Stimulated activated CD4-positive, alpha-beta T cell treated with anti-CD3 and anti-CD28 coated beads, Interleukin-12 subunit alpha, Interleukin-12 subunit beta, amount 100 ng/mL, for 24 hours (primary cell): ENCODE results near the gene SNAI3.

Experiments
- DNase-seq, 2 experiments: peaks; one replicate each; pipeline ENCODE4 v3.0.0-alpha.2; 2020; ENCODE audit warnings: low read depth in 2 of 2

Gene SNAI3

DNA sequence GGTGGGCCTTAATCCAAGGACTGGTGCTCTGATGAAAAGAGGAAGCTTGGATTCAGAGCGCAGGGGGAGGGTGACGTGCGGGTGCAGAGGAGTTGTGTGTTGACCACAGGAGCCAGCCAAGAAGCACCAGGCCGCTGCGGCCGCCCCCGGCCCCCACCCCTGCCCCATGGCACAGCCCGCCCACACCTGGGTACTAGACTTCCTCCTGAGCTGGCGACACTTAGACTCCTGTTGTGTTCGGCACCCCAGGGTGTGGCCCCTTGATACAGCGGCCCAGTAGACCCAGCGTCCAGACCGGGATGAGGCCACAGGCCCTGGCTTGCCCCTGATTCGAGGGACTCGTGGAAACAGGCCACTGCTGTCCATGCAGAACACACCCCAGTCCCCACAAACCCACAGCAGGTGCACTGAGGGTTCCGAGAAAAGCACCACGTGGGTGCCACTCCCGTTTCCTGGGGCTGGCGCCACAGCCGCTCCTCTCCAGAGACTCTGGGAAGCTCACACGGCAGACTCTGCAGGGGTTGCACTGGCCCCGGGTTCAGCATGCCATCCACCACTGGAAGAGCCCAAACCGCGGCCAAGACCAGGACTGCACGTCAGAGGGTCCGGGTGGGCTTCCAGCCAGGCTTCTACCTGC, 5.7 kb upstream of the SNAI3 start:
- DNase-seq = no peak

DNA sequence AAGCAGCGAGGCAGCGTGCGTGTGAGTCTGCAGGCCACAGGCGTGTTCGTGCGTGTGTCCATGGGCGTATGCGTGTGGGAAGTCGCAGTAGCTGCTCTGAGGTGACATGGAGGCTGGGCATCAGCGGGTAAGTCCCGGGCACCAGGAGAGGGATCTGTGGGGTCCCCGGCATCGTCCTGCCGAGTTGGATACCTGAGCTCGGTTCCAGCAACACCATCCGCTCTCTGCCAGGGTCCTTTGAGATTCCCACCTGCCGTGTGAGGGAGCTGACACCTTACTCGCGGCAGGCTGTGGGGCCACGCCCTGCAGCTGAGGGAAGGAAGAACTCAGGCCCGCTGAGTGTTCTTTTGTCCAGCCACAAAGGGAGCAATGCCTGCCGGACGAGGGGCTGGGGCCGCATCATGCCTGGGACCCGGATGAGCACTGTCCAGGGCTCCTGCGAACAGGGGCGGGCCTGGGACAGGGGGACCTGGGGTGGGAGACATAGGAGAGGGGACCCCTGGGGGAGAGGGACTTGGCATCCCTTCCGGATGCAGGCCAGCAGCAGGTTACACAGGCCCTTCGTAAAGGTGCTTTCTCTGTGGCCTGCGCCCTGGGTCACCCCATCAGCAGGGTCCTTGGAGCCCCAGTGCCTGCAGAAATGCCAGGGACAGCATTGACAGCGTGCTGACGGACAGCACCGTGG, 5.0 kb upstream of the SNAI3 start:
- no peak for DNase-seq

- DNase-seq = no peak
These were observed 4.2 kb upstream of the SNAI3 start for GRCh38 chr16:88690341-88691128.

GRCh38 chr16:88688013-88688778, 1.9 kb upstream of the SNAI3 start:
- no peak for DNase-seq

GRCh38 chr16:88687676-88688012, 1.3 kb upstream of the SNAI3 start:
- DNase-seq = no peak

- DNase-seq = no peak
These were observed 908 bp upstream of the SNAI3 start for GRCh38 chr16:88687254-88687576.

- DNase-seq = no peak
These were observed 257 bp downstream of the SNAI3 start for GRCh38 chr16:88686062-88686438.

- peak in 1 of 2 experiments; percentile 54 for DNase-seq
These were observed 898 bp downstream of the SNAI3 start for GRCh38 chr16:88685156-88686061.

DNA sequence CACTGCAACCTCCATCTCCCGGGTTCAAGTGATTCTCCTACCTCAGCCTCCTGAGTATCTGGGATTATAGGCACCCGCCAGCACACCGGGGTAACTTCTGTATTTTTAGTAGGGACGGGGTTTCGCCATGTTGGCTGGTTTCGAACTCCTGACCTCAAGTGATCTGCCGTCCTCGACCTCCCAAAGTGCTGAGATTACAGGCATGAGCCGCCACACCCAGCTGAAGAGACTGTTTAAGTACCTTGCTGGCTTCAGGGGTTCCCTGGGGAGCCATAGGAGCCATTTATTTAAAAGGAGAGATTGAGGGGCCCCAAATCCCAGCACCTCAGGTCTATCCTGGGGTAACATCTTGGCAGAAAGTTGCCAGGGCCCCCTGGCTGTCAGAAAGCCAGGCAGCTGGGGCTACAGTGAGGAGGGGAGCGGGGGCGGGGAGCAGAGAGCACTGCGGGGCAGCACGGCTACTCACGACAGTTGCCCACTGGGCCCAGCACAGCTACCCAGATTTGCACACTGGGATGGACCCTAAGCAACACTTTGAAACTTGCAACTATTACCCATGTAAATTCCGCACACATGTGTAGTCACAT, 1.6 kb downstream of the SNAI3 start:
- DNase-seq = no peak

GRCh38 chr16:88681709-88682451, 4.4 kb downstream of the SNAI3 start:
- DNase-seq = peak in 1 of 2 experiments; percentile 59

DNA sequence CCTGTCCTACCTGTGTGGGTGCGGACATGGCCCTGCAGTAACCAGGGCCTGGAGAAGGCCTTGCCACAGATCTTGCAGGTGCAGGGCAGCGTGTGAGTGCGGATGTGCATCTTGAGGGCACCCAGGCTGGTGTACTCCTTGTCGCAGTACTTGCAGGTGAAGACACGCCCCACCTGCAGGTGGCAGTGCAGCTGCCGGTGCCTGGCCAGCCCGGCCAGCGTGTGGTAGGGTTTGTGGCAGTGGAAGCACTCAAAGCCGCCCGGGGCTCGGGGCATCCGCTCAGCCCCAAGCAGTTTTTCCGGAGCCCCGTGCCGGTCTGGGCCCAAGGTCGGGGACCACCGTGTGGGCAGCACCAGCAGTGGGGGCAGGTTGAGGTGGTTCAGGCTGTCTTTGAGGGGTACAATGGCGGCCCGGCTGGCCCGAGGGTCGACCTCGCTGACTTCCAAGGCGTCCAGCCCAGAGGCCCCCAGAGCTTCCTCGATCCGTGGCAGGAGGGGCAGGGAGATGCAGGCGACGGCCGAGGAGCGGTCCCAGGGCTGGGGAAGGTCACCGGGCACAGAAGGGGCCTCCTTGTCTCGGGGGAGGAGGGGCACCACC, 5.1 kb downstream of the SNAI3 start:
- no peak for DNase-seq

- no peak for DNase-seq
These were observed 5.7 kb downstream of the SNAI3 start for GRCh38 chr16:88680554-88681083.

GRCh38 chr16:88678224-88678979, 7.9 kb downstream of the SNAI3 start:
- DNase-seq = no peak

DNA sequence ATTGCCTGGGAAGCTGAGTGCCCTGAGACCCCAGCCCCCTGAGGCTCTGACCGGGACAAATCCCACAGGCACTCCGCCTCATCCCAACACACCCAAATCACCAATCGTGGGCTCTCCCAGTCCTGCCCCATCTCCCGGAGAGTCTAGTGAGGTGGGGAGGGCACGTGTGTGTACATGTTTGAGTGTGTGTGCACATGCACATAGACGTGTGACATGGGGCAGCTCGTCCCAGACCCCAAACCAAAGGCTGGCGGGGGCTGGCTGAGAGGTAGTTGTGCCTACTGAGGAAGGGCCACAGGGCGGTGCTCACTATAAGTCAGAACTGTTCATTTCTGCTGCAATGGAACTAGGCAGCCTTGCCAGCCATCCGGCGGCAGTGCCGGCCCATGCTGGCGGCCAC, 8.6 kb downstream of the SNAI3 start:
- no peak for DNase-seq

DNA sequence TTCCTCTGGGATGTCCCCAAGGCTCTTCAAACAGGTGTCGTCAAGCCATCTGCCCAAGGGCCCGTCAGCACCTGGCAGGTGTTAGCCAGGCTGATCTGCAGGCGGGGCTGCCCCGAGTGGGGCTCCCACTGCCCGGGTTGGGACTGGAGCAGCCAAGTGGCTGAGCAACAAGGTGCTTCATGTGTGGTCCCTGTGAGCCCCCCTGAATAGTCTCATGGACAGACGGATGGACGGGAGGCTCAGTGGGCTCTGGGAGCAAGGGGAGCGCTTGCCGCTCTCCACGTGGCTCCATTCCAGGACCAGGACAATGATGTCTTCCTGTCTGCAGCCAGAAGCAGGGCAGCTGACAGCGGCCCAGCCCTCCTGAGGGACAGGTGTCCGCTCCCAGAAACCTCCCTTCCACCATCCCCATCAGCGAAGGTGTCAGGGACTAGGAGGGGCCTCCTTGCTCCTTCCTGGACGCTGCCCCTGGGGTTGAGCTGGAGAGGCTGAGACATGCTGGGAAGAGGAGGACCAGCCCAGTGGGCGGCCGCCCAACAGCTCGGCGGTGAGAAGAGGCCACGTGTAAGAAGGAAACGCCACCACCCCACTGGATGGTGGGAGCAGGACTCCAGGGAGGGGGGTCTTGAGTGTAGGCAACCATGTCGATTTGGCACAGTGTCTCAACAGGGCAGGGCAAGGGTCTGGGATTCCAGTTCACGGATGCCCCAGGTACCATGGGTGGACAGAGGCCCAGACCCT, 9.6 kb downstream of the SNAI3 start:
- no peak for DNase-seq

DNA sequence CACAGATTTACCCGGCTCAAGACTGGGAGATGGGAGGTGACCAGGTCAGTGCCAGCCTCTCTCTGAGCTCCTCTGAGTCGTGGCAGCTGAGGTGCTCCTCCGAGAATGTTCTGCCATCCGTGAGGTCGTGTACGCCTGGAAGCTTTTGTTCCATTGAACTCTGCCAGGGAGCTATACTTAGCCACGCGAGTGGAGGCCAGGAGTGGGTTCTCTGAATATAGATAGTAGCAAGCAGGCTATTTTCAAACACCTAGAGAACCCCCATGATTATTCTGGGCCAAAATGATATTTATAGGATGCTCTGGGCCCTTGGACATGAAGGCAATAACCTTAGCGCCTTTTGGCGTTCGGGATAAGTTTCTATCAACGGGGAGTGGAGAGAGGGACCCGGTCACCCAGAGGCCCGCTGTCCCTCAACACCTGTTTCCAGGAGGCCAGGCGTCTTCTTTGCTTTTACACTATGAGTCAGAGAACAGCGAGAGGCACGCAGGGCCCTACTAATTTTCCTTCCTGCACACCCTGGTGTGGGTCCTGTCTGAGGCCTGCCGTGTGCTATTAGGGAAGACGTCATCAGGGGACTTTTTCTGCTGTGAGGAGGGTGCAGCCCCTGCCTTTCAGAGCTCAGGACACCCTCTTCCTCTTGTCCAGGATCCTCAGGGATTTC, 12.5 kb downstream of the SNAI3 start:
- DNase-seq = no peak

DNA sequence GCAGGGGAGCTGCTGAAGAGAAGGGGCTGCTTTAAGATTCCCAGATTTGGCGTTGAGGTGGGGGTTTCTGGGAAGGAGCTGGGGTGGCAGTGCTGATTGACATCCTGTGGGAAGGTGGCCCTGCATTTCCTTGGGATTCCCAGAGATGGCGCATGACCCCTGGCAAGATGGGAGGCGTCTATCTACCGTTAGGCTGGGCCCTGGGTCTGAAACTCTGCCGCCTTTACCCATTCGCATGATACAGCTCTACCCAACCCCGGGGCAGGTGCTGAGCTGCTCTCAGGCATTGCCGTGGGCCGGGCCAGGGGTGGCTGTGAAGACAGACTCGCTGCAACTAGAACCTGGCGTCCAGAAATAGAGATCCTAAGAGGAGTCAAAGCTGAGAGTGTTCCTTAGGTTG, 13.5 kb downstream of the SNAI3 start:
- DNase-seq = no peak

DNA sequence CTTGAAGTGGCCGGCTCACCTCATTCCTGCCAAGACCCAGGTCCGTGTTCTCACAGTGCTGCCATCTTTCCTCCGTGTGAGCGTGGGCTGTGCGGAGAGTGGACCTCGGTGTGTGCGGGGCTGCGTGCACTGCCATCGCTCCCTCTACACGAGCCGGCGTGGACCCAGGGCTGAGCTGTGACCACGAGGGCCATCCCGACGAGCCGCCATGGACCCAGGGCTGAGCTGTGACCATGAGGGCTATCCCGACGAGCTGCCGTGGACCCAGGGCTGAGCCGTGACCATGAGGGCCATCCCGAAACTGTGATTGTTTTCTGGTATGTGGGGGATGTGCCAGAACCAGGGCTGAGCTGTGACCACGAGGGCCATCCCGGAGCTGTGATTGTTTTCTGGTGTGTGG, 14.5 kb downstream of the SNAI3 start:
- no peak for DNase-seq
